Thymus (tissue), 11 donors: Measurements from ENCODE around the gene PFAS. TPM values are rescaled to one million over a fixed set of nuclear protein-coding genes. Genes with fewer than 3 reads are reported as not detected.

Experiments used
- DNase-seq, 9 donors: peaks; one replicate each; pipeline ENCODE4 v3.0.0-alpha.2; 2013; ENCODE audit warnings: low spot score in 9 of 9, low read depth in 6 of 9, missing footprints in 1 of 9
- H3K27ac ChIP-seq, 2 donors: one replicate each; pipeline ENCODE4 v1.5.1; 2013; ENCODE audit warnings: control low read depth in 1 of 2, low read depth in 1 of 2, low read length in 1 of 2, mild to moderate bottlenecking in 1 of 2, moderate library complexity in 1 of 2
- H3K27me3 ChIP-seq, 2 donors: one replicate each; pipeline ENCODE4 v1.5.1; 2013; ENCODE audit warnings: low read length in 1 of 2; ENCODE audit not compliant: control insufficient read depth in 2 of 2, insufficient read depth in 1 of 2
- H3K36me3 ChIP-seq, 2 donors: one replicate each; pipeline ENCODE4 v1.5.1; 2013; ENCODE audit warnings: low read length in 1 of 2, mild to moderate bottlenecking in 1 of 2, moderate library complexity in 1 of 2; ENCODE audit not compliant: control insufficient read depth in 2 of 2, insufficient read depth in 2 of 2
- H3K4me1 ChIP-seq, 2 donors: one replicate each; pipeline ENCODE4 v1.5.1; 2013; ENCODE audit warnings: low read length in 2 of 2; ENCODE audit not compliant: control insufficient read depth in 2 of 2, insufficient read depth in 2 of 2
- H3K4me3 ChIP-seq, 2 donors: one replicate each; pipeline ENCODE4 v1.5.1; 2013; ENCODE audit warnings: low read length in 2 of 2, control low read depth in 1 of 2, mild to moderate bottlenecking in 1 of 2
- H3K9me3 ChIP-seq, 2 donors: one replicate each; pipeline ENCODE4 v1.5.1; 2013; ENCODE audit warnings: low read length in 1 of 2, mild to moderate bottlenecking in 1 of 2; ENCODE audit not compliant: control insufficient read depth in 2 of 2, insufficient read depth in 1 of 2
- WGBS: extraction: QIAGEN DNeasy Blood & Tissue Kit; methylation state at CpG from one replicate; pipeline ENCODE4 v1.1.7; 2013; 5-methylcytosine and 5-hydroxymethylcytosine counted together
- polyA plus RNA-seq: library from polyadenylated mRNA; stranded (reverse); fragments of 200-250 nt; gene quantifications from one replicate; pipeline ENCODE4 v1.2.3, GENCODE V29; 2013
- total RNA-seq: library from RNA; stranded (reverse); fragments of 120-200 nt; gene quantifications from one replicate; pipeline ENCODE4 v1.2.4, GENCODE V29; 2013
- donor health status: healthy.

The PFAS gene
- total and polyA plus RNA-seq, 2 donors = 12.8 to 19.6 TPM

DNA sequence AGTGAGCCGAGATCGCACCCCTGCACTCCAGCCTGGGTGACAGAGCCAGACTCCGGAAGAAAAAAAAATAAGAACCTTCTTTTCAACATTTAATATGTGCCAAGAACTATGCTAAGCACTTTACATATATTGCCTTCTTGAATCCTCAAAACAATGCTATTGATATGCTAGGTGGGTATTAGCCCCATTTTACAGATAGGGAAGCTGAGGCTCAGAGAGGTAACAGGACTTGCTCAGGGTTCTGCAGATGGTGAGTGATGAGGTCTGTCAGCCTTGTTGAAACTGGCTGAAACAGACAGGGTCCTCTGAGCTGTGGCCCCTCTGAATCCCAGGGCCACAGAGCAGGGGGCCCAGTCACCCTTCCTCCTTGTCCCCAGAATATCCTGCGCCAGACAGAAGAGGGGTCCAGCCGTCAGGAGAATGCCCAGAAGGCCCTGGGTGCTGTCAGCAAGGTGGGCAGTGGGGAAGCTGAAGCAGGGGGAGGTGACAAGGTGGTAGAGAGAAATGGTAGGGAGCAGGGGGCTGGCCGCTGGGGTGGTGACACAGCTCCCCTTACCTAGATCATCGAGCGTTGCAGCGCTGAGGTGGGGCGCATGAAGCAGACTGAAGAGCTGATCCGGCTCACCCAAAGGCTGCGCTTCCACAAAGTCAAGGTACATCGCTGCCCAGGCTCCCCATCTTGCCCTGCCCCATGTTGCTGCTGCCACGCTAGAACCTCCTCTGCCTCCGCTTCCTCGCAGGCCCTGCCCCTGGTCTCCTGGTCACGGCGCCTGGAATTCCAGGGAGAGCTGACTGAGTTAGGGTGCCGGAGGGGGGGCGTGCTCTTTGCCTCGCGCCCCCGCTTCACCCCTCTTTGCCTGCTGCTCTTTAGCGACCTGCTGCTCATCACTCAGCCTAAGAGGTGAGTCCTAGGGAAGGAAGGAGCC is 69.2 kb downstream of the PFAS start:
- H3K4me1 ChIP-seq = no peaks in the 10 kb centered on the region
- WGBS = 94% methylated on average over 24 of the region's 24 CpGs
- no peaks in the 10 kb centered on the region for H3K9me3 ChIP-seq
- H3K4me3 ChIP-seq = no peak overlapping the region
- DNase-seq = no peak
- peaks cover 0 to 50% of the 10 kb centered on the region in 2 donors for H3K27me3 ChIP-seq
- no peaks in the 10 kb centered on the region for H3K36me3 ChIP-seq
- H3K27ac ChIP-seq = no peak overlapping the region

Other genes with a start within 250 kb of the PFAS start
- gene GUCY2D, start 246.7 kb upstream of the PFAS start, total RNA-seq = 0.05 TPM
- gene GUCY2D, start 246.7 kb upstream of the PFAS start, polyA plus RNA-seq = 0.02 TPM
- 0.24 TPM for gene ALOX15B, start 210.2 kb upstream of the PFAS start, total RNA-seq
- 5.1 TPM for gene ALOX15B, start 210.2 kb upstream of the PFAS start, polyA plus RNA-seq
- 0.42 TPM for gene ALOX12B, start 161.6 kb upstream of the PFAS start, total RNA-seq
- 5.0 TPM for gene ALOX12B, start 161.6 kb upstream of the PFAS start, polyA plus RNA-seq
- not detected for gene ALOXE3, start 130.8 kb upstream of the PFAS start, total RNA-seq
- 1.2 TPM for gene ALOXE3, start 130.8 kb upstream of the PFAS start, polyA plus RNA-seq
- gene HES7, start 125.2 kb upstream of the PFAS start, total RNA-seq = not detected
- gene HES7, start 125.2 kb upstream of the PFAS start, polyA plus RNA-seq = 0.75 TPM
- gene PER1, start 96.9 kb upstream of the PFAS start, total RNA-seq = 4.2 TPM
- 71.9 TPM for gene PER1, start 96.9 kb upstream of the PFAS start, polyA plus RNA-seq
- gene VAMP2, start 86.3 kb upstream of the PFAS start, total RNA-seq = 7.4 TPM
- gene VAMP2, start 86.3 kb upstream of the PFAS start, polyA plus RNA-seq = 73.9 TPM
- 71.6 TPM for gene TMEM107, start 72.9 kb upstream of the PFAS start, total RNA-seq
- 21.3 TPM for gene TMEM107, start 72.9 kb upstream of the PFAS start, polyA plus RNA-seq
- 8.5 TPM for gene BORCS6, start 59.1 kb upstream of the PFAS start, total RNA-seq
- 11.4 TPM for gene BORCS6, start 59.1 kb upstream of the PFAS start, polyA plus RNA-seq
- 58.8 TPM for gene AURKB, start 38.7 kb upstream of the PFAS start, total RNA-seq
- gene AURKB, start 38.7 kb upstream of the PFAS start, polyA plus RNA-seq = 11.3 TPM
- gene CTC1, start 1.2 kb upstream of the PFAS start, total RNA-seq = 12.0 TPM
- gene CTC1, start 1.2 kb upstream of the PFAS start, polyA plus RNA-seq = 55.8 TPM
- gene RANGRF, start 39.4 kb downstream of the PFAS start, total RNA-seq = 29.0 TPM
- gene RANGRF, start 39.4 kb downstream of the PFAS start, polyA plus RNA-seq = 51.3 TPM
- gene SLC25A35, start 46.1 kb downstream of the PFAS start, total RNA-seq = 0.90 TPM
- gene SLC25A35, start 46.1 kb downstream of the PFAS start, polyA plus RNA-seq = 8.5 TPM
- 0.71 TPM for gene ARHGEF15, start 61.0 kb downstream of the PFAS start, total RNA-seq
- 6.1 TPM for gene ARHGEF15, start 61.0 kb downstream of the PFAS start, polyA plus RNA-seq
- gene ODF4, start 90.6 kb downstream of the PFAS start, total RNA-seq = not detected
- 0.05 TPM for gene ODF4, start 90.6 kb downstream of the PFAS start, polyA plus RNA-seq
- 5,303 TPM for gene RPL26, start 133.9 kb downstream of the PFAS start, total RNA-seq
- gene RPL26, start 133.9 kb downstream of the PFAS start, polyA plus RNA-seq = 6,011 TPM
- not detected for gene RNF222, start 148.5 kb downstream of the PFAS start, total RNA-seq
- 0.34 TPM for gene RNF222, start 148.5 kb downstream of the PFAS start, polyA plus RNA-seq
- gene NDEL1, start 186.6 kb downstream of the PFAS start, total RNA-seq = 17.8 TPM
- gene NDEL1, start 186.6 kb downstream of the PFAS start, polyA plus RNA-seq = 24.4 TPM